Measurements from ENCODE around the gene DOCK1. TPM values are rescaled to one million over a fixed set of nuclear protein-coding genes. Genes with fewer than 3 reads are reported as not detected.

Gene DOCK1
- total RNA-seq, 4 donors from 2014 or later = 50.8 to 59.0 (median 53.6) TPM

DNA sequence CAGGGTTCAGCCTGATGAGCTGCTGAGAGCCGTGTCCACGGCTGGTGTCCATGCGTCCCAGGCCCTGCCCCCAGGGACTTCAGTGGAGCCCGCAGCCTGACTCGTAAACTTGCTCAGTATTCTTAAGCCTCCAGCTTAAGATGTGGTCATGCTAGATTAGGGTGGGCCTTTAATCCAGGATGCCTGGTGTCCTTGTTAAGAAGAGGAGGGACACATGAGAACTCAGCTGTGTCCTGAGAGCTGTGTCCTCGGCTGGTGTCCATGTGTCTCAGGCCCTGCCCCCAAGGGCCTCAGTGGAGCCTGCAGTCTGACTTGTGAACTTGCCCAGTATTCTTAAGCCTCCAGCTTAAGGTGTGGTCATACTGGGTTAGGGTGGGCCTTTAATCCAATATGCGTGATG is 23.0 kb downstream of the DOCK1 start:
- no peak for ATAC-seq
- WGBS, 2 donors (ENCODE audit: low coverage in 1 of 2) = 88 to 100% methylated on average over 2 to 4 of the region's 7 CpGs
- Histone ChIP-seq H3K27ac (no peak overlapping the region), H3K27me3 (no peaks in the 10 kb centered on the region), H3K9me3 (no peaks in the 10 kb centered on the region), H3K4me3 (no peak overlapping the region), H3K4me1 (peaks cover 0 to 42% (median 24%) of the 10 kb centered on the region in 3 donors), H3K36me3 (peaks cover 0 to 17% of the 10 kb centered on the region in 2 donors)
- no peak for TF ChIP-seq POLR2AphosphoS5 (IDR thresholded peaks at IDR 0.05)
- no peak for TF ChIP-seq EP300 (IDR thresholded peaks at IDR 0.05)
- TF ChIP-seq POLR2A (IDR thresholded peaks at IDR 0.05) = no peak
- TF ChIP-seq, protein P1, sequence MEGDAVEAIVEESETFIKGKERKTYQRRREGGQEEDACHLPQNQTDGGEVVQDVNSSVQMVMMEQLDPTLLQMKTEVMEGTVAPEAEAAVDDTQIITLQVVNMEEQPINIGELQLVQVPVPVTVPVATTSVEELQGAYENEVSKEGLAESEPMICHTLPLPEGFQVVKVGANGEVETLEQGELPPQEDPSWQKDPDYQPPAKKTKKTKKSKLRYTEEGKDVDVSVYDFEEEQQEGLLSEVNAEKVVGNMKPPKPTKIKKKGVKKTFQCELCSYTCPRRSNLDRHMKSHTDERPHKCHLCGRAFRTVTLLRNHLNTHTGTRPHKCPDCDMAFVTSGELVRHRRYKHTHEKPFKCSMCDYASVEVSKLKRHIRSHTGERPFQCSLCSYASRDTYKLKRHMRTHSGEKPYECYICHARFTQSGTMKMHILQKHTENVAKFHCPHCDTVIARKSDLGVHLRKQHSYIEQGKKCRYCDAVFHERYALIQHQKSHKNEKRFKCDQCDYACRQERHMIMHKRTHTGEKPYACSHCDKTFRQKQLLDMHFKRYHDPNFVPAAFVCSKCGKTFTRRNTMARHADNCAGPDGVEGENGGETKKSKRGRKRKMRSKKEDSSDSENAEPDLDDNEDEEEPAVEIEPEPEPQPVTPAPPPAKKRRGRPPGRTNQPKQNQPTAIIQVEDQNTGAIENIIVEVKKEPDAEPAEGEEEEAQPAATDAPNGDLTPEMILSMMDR (IDR thresholded peaks at IDR 0.05) = no peak

DNA sequence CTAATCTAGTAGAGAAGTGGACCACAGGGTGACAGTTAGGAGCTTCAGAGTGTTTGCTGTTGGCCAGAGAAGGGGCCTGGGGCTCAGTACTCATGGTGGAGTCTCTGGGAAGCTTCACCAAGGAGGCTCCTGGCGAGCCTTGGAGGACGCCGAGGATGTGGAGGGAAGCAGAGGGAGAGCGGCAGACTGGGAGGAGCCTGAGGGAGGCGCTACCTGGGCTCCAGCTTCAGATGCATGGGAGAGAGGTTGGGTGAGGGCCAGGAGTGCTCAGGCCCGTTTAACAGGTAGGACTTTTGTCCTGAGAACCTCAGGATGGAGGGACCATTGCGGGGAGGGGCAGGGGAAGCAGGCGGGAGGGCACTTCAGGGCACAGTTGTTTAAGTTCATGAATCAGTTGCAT is 24.2 kb downstream of the DOCK1 start:
- Histone ChIP-seq H3K36me3 (peaks cover 0 to 17% of the 10 kb centered on the region in 2 donors), H3K4me3 (no peak overlapping the region), H3K27me3 (no peaks in the 10 kb centered on the region), H3K27ac (no peak overlapping the region), H3K9me3 (no peaks in the 10 kb centered on the region), H3K4me1 (peaks cover 0 to 41% (median 24%) of the 10 kb centered on the region in 3 donors)
- ATAC-seq = no peak
- WGBS, 2 donors (ENCODE audit: low coverage in 1 of 2) = 20 to 92% methylated on average over 1 to 5 of the region's 8 CpGs
- TF ChIP-seq, protein P1 (IDR thresholded peaks at IDR 0.05) = no peak
- TF ChIP-seq EP300 (IDR thresholded peaks at IDR 0.05) (no peak), POLR2A (IDR thresholded peaks at IDR 0.05) (no peak), POLR2AphosphoS5 (IDR thresholded peaks at IDR 0.05) (no peak)

DNA sequence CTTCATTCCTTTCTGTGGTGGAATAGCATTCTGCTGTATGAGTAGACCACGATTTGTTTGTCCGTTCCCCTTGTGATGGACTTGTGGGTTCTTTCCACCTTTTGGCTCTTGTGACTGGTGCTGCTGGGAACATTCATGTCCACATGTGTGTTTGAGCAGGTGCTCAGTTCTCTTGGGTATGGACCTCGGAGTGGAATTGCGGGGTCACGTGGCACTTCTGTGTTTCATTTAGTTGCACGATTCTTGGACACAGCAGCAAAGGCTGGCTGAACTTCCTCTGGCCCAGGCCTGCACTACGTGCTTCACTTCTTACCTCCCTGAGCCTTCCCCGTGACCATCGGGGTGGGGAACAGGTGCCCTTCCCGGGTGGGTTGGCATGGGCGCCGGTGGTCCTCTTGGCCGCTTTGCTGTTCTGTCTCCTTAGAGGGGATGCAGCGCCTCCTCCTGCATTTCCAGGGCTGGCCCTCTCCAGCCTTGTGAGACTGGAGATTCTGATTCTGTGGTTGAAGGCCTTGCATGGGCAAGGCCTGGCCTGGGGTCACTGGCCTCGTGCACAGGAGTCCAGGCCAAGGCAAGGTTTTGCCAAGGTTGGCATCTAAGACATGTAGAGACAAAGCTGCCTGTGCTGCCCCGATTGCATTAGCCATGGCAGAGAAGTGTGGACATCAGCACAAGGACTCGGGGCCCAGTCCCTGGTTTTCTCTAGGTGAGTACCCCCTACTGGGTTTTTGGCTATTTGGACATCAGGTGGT is 25.1 kb downstream of the DOCK1 start:
- H3K4me3 ChIP-seq = peak overlapping the region in 1 of 2 donors; percentile 33
- H3K9me3 ChIP-seq = no peaks in the 10 kb centered on the region
- no peak overlapping the region for H3K27ac ChIP-seq
- no peak for ATAC-seq
- peaks cover 0 to 17% of the 10 kb centered on the region in 2 donors for H3K36me3 ChIP-seq
- H3K4me1 ChIP-seq = peaks cover 0 to 38% (median 24%) of the 10 kb centered on the region in 3 donors
- no peaks in the 10 kb centered on the region for H3K27me3 ChIP-seq
- TF ChIP-seq POLR2AphosphoS5 (IDR thresholded peaks at IDR 0.05) = no peak
- TF ChIP-seq EP300 (IDR thresholded peaks at IDR 0.05) = no peak
- TF ChIP-seq, protein P1 (IDR thresholded peaks at IDR 0.05) = no peak
- TF ChIP-seq POLR2A (IDR thresholded peaks at IDR 0.05) = no peak
- WGBS, 2 donors (ENCODE audit: low coverage in 1 of 2) = 57 to 81% methylated on average over 6 of the region's 17 CpGs

DNA sequence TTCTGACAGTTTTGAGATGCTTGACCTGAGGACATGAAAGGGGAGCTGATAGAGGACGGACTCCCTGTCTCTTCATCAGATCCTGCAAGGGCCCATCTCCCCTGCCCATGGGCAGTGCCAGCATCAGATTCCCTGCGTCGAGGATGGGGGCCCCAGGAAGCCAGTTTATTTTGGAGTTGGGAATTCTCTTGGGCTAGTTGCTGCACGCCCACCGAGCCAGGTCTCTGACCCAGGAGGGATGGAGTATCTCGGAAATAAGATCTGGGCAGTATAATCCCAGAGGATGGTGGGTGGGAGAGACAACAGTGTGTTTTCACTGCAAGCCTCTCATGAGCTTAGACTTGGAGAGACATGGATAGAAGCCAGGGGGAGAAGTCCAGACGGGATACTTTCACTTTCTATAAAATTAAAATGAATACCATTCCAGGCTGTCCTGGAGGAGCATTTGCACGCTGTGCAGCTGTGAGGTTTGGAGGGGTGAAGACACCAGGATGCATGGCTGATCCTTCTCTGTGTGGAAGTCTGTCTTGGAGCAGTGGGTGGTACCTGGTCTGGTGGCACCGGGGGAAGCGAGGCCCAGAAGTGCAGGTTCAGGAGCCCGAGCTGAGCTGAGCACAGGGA is 25.8 kb downstream of the DOCK1 start:
- ATAC-seq = peak; percentile 35
- peaks cover 0 to 40% (median 26%) of the 10 kb centered on the region in 3 donors for H3K4me1 ChIP-seq
- peak overlapping the region; percentile 4 to 33 for H3K4me3 ChIP-seq
- 13 to 23% methylated on average over 3 to 6 of the region's 11 CpGs for whole genome bisulfite sequencing, 2 donors (ENCODE audit: low coverage in 1 of 2)
- H3K36me3 ChIP-seq = peaks cover 0 to 17% of the 10 kb centered on the region in 2 donors
- H3K9me3 ChIP-seq = no peaks in the 10 kb centered on the region
- H3K27me3 ChIP-seq = no peaks in the 10 kb centered on the region
- TF ChIP-seq, protein P1 (IDR thresholded peaks at IDR 0.05) = peak in 1 of 4 experiments; percentile 17
- no peak for TF ChIP-seq POLR2AphosphoS5 (IDR thresholded peaks at IDR 0.05)
- H3K27ac ChIP-seq = peak overlapping the region in 1 of 4 donors; percentile 42
